Measurements from ENCODE around the gene NF1.
A peak's percentile ranks its signal among the peaks of the same experiment; 100 is the strongest.
"Not testable (repeated sequence)": the region's sequence is repeated elsewhere in the genome, so short reads cannot be mapped to it uniquely, and the experiment has no call there.

The NF1 gene

GRCh38 chr17:31095236-31096105, 694 bp downstream of the NF1 start:
- ATAC-seq (replicated peaks) (peak; percentile 29 to 34), DNase-seq (peak; percentile 4)
- Mint-ChIP-seq H3K27ac (peak overlapping the region; percentile 96), H3K4me3 (peak overlapping the region; percentile 95), H3K27me3 (no peaks in the 10 kb centered on the region), H3K9me3 (no peaks in the 10 kb centered on the region), H3K36me3 (peaks cover 0 to 2% of the 10 kb centered on the region in 2 donors), H3K4me1 (peaks cover 9 to 11% of the 10 kb centered on the region in 2 donors)

DNA sequence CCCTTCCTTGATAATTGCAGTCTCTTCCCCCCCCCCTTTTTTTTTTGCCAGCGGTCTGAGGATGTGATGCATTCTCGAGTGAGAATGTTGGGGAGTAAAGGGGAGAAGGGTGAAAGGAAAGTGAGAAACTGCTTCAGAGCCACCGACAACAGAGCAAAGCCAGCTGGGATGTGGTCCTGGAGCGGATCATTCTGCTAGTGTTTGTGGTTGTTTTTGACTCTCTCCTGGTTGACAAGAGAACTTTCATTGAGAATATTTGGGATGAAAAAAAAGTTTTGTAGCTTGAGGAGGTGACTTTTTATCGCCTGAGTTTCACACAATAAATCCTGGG, 1.3 kb downstream of the NF1 start:
- ATAC-seq (replicated peaks) (no peak), DNase-seq (no peak)
- H3K36me3 Mint-ChIP-seq, result peaks cover 0 to 2% of the 10 kb centered on the region in 2 donors
- H3K27me3 Mint-ChIP-seq, result no peaks in the 10 kb centered on the region
- H3K4me3 Mint-ChIP-seq, result peak overlapping the region; percentile 95
- no peaks in the 10 kb centered on the region for H3K9me3 Mint-ChIP-seq
- H3K4me1 Mint-ChIP-seq, result peaks cover 9 to 11% of the 10 kb centered on the region in 2 donors
- peak overlapping the region; percentile 96 for H3K27ac Mint-ChIP-seq

DNA sequence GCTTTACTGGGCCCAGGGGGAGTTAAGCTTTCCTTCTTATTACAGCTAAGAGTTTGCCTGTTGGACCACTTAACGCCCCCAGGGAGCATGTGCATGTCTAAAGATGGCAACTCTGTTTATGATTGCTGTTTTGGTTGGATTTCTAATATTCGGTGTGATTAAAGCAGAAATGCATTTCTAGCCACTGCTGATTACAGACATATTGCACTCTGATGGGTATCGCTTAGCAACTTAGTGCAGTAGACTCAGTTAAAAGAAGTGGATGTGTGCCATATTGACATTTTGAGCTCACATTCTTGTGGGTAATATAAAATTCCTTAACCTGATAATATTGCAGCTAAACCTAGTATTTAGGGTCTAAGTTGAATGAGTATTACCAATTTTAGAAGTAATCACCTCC, 4.2 kb downstream of the NF1 start:
- H3K9me3 Mint-ChIP-seq, result no peaks in the 10 kb centered on the region
- DNase-seq (no peak), ATAC-seq (replicated peaks) (no peak)
- H3K27ac Mint-ChIP-seq, result no peak overlapping the region
- peaks cover 9 to 11% of the 10 kb centered on the region in 2 donors for H3K4me1 Mint-ChIP-seq
- H3K36me3 Mint-ChIP-seq, result peaks cover 0 to 2% of the 10 kb centered on the region in 2 donors
- H3K4me3 Mint-ChIP-seq, result no peak overlapping the region
- no peaks in the 10 kb centered on the region for H3K27me3 Mint-ChIP-seq

GRCh38 chr17:31100840-31101459, 6.2 kb downstream of the NF1 start:
- Mint-ChIP-seq H3K27ac (no peak overlapping the region), H3K4me1 (peaks cover 4 to 7% of the 10 kb centered on the region in 2 donors), H3K27me3 (no peaks in the 10 kb centered on the region), H3K4me3 (no peak overlapping the region), H3K36me3 (no peaks in the 10 kb centered on the region), H3K9me3 (no peaks in the 10 kb centered on the region)
- DNase-seq (no peak), ATAC-seq (replicated peaks) (no peak)

DNA sequence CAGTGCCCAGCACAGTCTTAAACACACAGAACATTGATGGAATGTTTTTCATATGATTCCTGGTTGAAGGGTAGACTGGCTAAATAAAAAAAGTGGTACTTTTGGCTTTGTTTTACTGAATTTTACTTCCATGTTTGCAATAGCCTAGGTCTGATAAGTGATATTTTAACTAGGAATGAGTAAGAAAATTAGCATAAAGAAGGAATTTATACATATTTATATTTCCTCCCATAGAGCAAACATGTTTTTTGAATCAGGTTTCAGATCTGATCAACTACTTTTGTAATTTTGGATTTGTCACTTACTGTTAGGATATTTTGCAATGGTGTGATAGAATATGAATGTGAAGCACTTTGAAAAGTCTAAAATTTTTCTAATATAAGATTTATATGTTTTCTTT, 7.2 kb downstream of the NF1 start:
- H3K27ac Mint-ChIP-seq, result no peak overlapping the region
- H3K4me3 Mint-ChIP-seq, result no peak overlapping the region
- no peaks in the 10 kb centered on the region for H3K36me3 Mint-ChIP-seq
- no peaks in the 10 kb centered on the region for H3K4me1 Mint-ChIP-seq
- H3K9me3 Mint-ChIP-seq, result no peaks in the 10 kb centered on the region
- H3K27me3 Mint-ChIP-seq, result no peaks in the 10 kb centered on the region
- DNase-seq (no peak), ATAC-seq (replicated peaks) (no peak)

DNA sequence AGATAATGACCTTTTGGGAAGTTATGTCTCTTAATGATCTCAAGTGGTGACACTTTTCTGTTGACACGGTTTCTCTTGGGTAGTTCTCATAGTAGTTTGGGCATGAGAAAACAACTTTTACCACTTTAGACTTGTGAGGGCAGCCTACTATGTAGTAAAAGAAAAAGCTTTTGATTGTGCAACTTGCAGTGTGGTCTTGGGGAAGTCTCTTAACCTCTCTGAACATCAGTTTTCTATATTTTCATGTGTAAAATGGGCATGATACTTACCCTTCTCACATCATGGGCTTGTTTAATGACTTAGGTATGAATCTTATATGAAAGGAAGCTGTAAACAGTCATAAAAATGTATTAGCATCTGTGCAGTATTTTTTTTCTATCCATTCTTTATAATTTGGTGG, 11.2 kb downstream of the NF1 start:
- Mint-ChIP-seq H3K36me3 (peaks cover 0 to 4% of the 10 kb centered on the region in 2 donors), H3K4me1 (peaks cover 0 to 14% of the 10 kb centered on the region in 2 donors), H3K4me3 (no peak overlapping the region), H3K9me3 (no peaks in the 10 kb centered on the region), H3K27me3 (no peaks in the 10 kb centered on the region), H3K27ac (no peak overlapping the region)
- ATAC-seq (replicated peaks), result no peak
- DNase-seq, result no peak

GRCh38 chr17:31111183-31111582, 16.4 kb downstream of the NF1 start:
- DNase-seq (no peak), ATAC-seq (replicated peaks) (no peak)
- Mint-ChIP-seq H3K36me3 (peaks cover 0 to 7% of the 10 kb centered on the region in 2 donors), H3K4me1 (peaks cover 7 to 26% of the 10 kb centered on the region in 2 donors), H3K27ac (no peak overlapping the region), H3K27me3 (no peaks in the 10 kb centered on the region), H3K4me3 (no peak overlapping the region), H3K9me3 (no peaks in the 10 kb centered on the region)

GRCh38 chr17:31112001-31112661, 17.4 kb downstream of the NF1 start:
- no peak overlapping the region for H3K4me3 Mint-ChIP-seq
- DNase-seq (no peak), ATAC-seq (replicated peaks) (peak; percentile 41 to 42)
- no peaks in the 10 kb centered on the region for H3K27me3 Mint-ChIP-seq
- peaks cover 0 to 7% of the 10 kb centered on the region in 2 donors for H3K36me3 Mint-ChIP-seq
- no peaks in the 10 kb centered on the region for H3K9me3 Mint-ChIP-seq
- no peak overlapping the region for H3K27ac Mint-ChIP-seq
- peaks cover 7 to 26% of the 10 kb centered on the region in 2 donors for H3K4me1 Mint-ChIP-seq

- H3K36me3 Mint-ChIP-seq; H3K4me3 Mint-ChIP-seq; H3K9me3 Mint-ChIP-seq; DNase-seq; H3K27ac Mint-ChIP-seq; ATAC-seq (replicated peaks); H3K27me3 Mint-ChIP-seq: not testable (repeated sequence)
- H3K4me1 Mint-ChIP-seq, result peaks cover 7 to 26% of the 10 kb centered on the region in 2 donors
Observed at GRCh38 chr17:31113368-31113767, 18.6 kb downstream of the NF1 start.

DNA sequence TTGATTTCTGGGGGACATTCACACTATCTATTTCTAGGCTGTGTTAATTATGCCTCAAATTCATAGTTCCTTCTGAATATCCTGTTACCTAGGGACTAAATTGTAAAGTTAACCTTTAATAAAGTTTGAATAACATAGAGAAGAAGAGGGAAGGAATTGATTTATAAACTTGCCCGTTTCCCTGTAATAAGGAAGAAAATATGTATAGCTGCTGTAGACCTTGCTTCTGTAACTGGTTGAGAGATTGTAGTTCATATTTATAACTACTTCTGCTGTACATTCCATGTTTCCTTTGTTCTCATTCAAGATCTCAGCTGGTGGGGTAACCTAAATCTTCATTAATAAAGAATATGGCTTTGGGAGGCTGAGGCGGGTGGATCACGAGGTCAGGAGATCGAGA, 19.2 kb downstream of the NF1 start:
- no peak overlapping the region for H3K4me3 Mint-ChIP-seq
- no peaks in the 10 kb centered on the region for H3K27me3 Mint-ChIP-seq
- no peak overlapping the region for H3K27ac Mint-ChIP-seq
- H3K4me1 Mint-ChIP-seq, result peaks cover 7 to 24% of the 10 kb centered on the region in 2 donors
- peaks cover 1 to 8% of the 10 kb centered on the region in 2 donors for H3K36me3 Mint-ChIP-seq
- H3K9me3 Mint-ChIP-seq, result no peaks in the 10 kb centered on the region
- no peak for ATAC-seq (replicated peaks)
- no peak for DNase-seq

DNA sequence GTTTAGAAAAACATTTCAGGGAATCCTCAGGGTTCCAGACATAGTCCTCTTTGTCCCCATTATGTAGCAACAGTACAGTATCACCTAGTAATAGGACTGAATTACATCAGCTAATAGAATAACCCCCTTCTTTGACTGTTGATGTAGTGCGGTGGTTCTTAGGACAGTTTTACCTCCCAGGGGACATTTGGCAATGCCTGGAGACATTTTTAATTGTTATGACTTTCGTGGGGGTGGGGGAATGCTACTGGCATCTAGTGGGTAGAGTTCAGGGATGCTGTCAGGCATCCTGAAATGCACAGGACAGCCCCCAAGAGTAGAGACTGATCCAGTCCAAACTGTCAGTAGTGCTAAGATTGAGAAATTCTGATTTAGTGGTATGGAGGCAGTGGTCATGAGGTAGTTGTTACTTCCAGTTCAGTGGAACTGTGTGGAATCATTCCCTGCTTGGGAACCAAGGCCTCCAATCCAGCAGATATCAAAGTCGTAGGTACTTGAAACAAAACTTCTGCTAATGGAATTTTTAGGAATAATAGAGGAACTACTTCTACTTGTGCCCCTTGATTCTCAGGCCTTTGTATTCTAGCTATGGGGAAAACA, 20.3 kb downstream of the NF1 start:
- Mint-ChIP-seq H3K9me3 (no peaks in the 10 kb centered on the region), H3K27ac (no peak overlapping the region), H3K4me1 (peaks cover 7 to 22% of the 10 kb centered on the region in 2 donors), H3K4me3 (no peak overlapping the region), H3K36me3 (peaks cover 1 to 10% of the 10 kb centered on the region in 2 donors), H3K27me3 (no peaks in the 10 kb centered on the region)
- ATAC-seq (replicated peaks), result peak in 1 of 2 donors; percentile 23
- no peak for DNase-seq

- Mint-ChIP-seq H3K27me3 (no peaks in the 10 kb centered on the region), H3K9me3 (no peaks in the 10 kb centered on the region), H3K36me3 (peaks cover 1 to 10% of the 10 kb centered on the region in 2 donors), H3K4me3 (no peak overlapping the region), H3K27ac (no peak overlapping the region), H3K4me1 (peaks cover 9 to 17% of the 10 kb centered on the region in 2 donors)
- DNase-seq (no peak), ATAC-seq (replicated peaks) (no peak)
Observed at GRCh38 chr17:31116167-31116566, 21.4 kb downstream of the NF1 start.

GRCh38 chr17:31122746-31123145, 28.0 kb downstream of the NF1 start:
- H3K27ac Mint-ChIP-seq, result no peak overlapping the region
- H3K4me1 Mint-ChIP-seq, result peaks cover 1 to 7% of the 10 kb centered on the region in 2 donors
- no peak overlapping the region for H3K4me3 Mint-ChIP-seq
- ATAC-seq (replicated peaks), result no peak
- DNase-seq, result no peak
- no peaks in the 10 kb centered on the region for H3K9me3 Mint-ChIP-seq
- no peaks in the 10 kb centered on the region for H3K27me3 Mint-ChIP-seq
- H3K36me3 Mint-ChIP-seq, result peaks cover 1 to 7% of the 10 kb centered on the region in 2 donors

DNA sequence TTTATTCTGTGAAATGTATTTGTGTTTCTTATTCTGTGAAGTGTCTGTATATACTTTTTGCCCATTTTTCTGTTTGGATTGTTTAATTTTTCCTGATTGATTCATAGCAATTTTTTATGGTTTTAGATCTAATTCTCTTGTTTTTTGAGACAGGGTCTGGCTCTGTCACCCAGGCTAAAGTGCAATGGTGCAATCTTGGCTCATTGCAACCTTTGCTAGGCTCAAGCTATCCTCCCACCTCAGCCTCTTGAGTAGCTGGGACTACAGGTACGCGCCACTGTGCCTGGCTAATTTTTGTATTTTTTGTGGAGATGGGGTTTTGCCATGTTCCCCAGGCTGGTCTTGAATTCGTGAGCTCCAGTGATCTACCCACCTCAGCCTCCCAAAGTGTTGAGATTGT, 31.5 kb downstream of the NF1 start:
- no peak overlapping the region for H3K27ac Mint-ChIP-seq
- no peaks in the 10 kb centered on the region for H3K9me3 Mint-ChIP-seq
- H3K4me1 Mint-ChIP-seq, result peaks cover 0 to 5% of the 10 kb centered on the region in 2 donors
- no peak for DNase-seq
- H3K36me3 Mint-ChIP-seq, result peaks cover 4% of the 10 kb centered on the region in 2 donors
- no peaks in the 10 kb centered on the region for H3K27me3 Mint-ChIP-seq
- ATAC-seq (replicated peaks), result no peak
- no peak overlapping the region for H3K4me3 Mint-ChIP-seq

All from stimulated activated naive B cell treated with anti-CD40 and anti-IgM and Interleukin-4, amounts not matched to agents 10 μg/mL and 1 μg/mL and 100 μg/mL, for 72 hours (primary cell).